HG03571 (cell line): ENCODE measurements around the gene ZMYND19.
"Not testable (repeated sequence)": the region's sequence is repeated elsewhere in the genome, so short reads cannot be mapped to it uniquely, and the experiment has no call there.

ENCODE experiments used
- ATAC-seq: cut with Tn5 transposase; IDR thresholded peaks from one replicate; pipeline ENCODE4 v1.9.1; 2021; ENCODE audit not compliant: unreplicated experiment

Gene ZMYND19

GRCh38 chr9:137564134-137564533 is 26.2 kb downstream of the ZMYND19 start:
- ATAC-seq: no peak

GRCh38 chr9:137558127-137558526 is 32.2 kb downstream of the ZMYND19 start:
- ATAC-seq: no peak

GRCh38 chr9:137556069-137556838 is 34.1 kb downstream of the ZMYND19 start:
- ATAC-seq: no peak

- no peak for ATAC-seq
Observed at GRCh38 chr9:137555179-137555578, 35.1 kb downstream of the ZMYND19 start.

GRCh38 chr9:137554349-137554748 is 36.0 kb downstream of the ZMYND19 start:
- no peak for ATAC-seq

- not testable (repeated sequence) for ATAC-seq
Observed at GRCh38 chr9:137553654-137554053, 36.7 kb downstream of the ZMYND19 start.

GRCh38 chr9:137552022-137552768 is 38.1 kb downstream of the ZMYND19 start:
- peak; percentile 9 for ATAC-seq

- ATAC-seq: peak; percentile 70
Observed at GRCh38 chr9:137551264-137552021, 38.9 kb downstream of the ZMYND19 start, which contains the start of gene MRPL41. TSS of gene MRPL41 (plus strand) at chr9:137551879. CDS start at chr9:137552082, 203 bp downstream.

GRCh38 chr9:137550958-137551263 is 39.4 kb downstream of the ZMYND19 start:
- ATAC-seq: not testable (repeated sequence)

GRCh38 chr9:137550231-137550621 is 40.1 kb downstream of the ZMYND19 start, which contains the start of gene PNPLA7:
TSS of gene PNPLA7 (minus strand) at chr9:137550402. CDS start at chr9:137550197, 205 bp downstream.
- ATAC-seq: no peak

GRCh38 chr9:137547687-137548543 is 42.4 kb downstream of the ZMYND19 start:
- ATAC-seq: no peak

GRCh38 chr9:137545123-137545522 is 45.2 kb downstream of the ZMYND19 start:
- no peak for ATAC-seq

- no peak for ATAC-seq
Observed at GRCh38 chr9:137544176-137544760, 46.0 kb downstream of the ZMYND19 start.

GRCh38 chr9:137543237-137543963 is 46.9 kb downstream of the ZMYND19 start:
- ATAC-seq: no peak

- ATAC-seq: no peak
Observed at GRCh38 chr9:137542486-137542885, 47.8 kb downstream of the ZMYND19 start.

GRCh38 chr9:137540536-137540935 is 49.8 kb downstream of the ZMYND19 start:
- no peak for ATAC-seq

- no peak for ATAC-seq
Observed at GRCh38 chr9:137538058-137538457, 52.3 kb downstream of the ZMYND19 start.

- ATAC-seq: not testable (repeated sequence)
Observed at GRCh38 chr9:137536594-137537131, 53.6 kb downstream of the ZMYND19 start.

GRCh38 chr9:137535120-137535428 is 55.2 kb downstream of the ZMYND19 start:
- no peak for ATAC-seq
